ENCODE data around the gene SFXN2.

SFXN2 gene

GRCh38 chr10:102670871-102671434 is 43.5 kb upstream of the SFXN2 start:
- ChIA-PET POLR2A (ENCODE audit: low non-redundant PET) (no interaction called here), CTCF (interaction anchor here (0.7 kb wide), 1 partner anchor 27 kb away, joined by 4 read pairs; the partner anchor contains the start of gene TRIM8)
- H3K27ac ChIP-seq: peak overlapping the region; percentile 54
- TF ChIP-seq CTCF (conservative IDR thresholded peaks at IDR 0.05; ENCODE audit: low read depth): no peak
- DNase-seq (ENCODE audit: low spot score): no peak

DNA sequence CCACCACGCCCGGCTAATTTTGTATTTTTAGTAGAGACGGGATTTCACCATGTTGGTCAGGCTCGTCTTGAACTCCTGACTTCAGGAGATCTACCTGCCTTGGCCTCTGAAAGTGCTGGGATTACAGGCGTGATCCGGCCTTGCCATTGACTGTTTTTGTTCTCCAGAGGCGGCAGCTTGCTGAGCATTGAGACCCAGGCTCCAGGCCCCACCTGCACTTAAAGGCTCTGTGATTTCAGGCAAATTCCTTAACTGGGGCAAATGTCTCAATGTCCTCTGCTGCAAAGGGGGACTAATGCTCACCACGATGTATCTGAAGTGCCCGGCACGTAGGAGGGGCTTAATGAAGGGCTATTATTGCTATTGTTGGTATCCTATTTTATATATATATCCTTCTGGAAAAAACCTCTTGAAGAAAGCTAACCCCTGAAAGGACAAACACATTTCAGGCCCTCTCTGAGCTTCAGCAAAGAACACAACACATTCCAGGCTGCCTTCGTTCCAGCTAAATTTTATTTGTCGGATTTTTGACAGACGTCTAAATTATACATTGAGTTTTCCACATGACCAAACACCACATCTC is 41.1 kb upstream of the SFXN2 start:
- ChIA-PET CTCF (interaction anchor here (0.5 to 0.7 kb wide), 2 partner anchors 24 to 104 kb away, joined by 4 to 5 read pairs; no protein-coding TSS in a partner anchor), POLR2A (ENCODE audit: low non-redundant PET) (interaction anchor here (0.6 kb wide), 1 partner anchor 43 kb away, joined by 12 read pairs; no protein-coding TSS in a partner anchor)
- peak overlapping the region; percentile 90 for H3K27ac ChIP-seq
- TF ChIP-seq CTCF (conservative IDR thresholded peaks at IDR 0.05; ENCODE audit: low read depth): no peak
- DNase-seq (ENCODE audit: low spot score): no peak

GRCh38 chr10:102673819-102674511 is 40.5 kb upstream of the SFXN2 start:
- peak overlapping the region; percentile 90 for H3K27ac ChIP-seq
- no peak for TF ChIP-seq CTCF (conservative IDR thresholded peaks at IDR 0.05; ENCODE audit: low read depth)
- POLR2A ChIA-PET (ENCODE audit: low non-redundant PET): interaction anchor here (1.7 kb wide), 1 partner anchor 28 kb away, joined by 4 read pairs; no protein-coding TSS in a partner anchor
- CTCF ChIA-PET: interaction anchor here (0.5 to 1.8 kb wide), 3 partner anchors 25 to 444 kb away, joined by 3 to 5 read pairs (median 4); no protein-coding TSS in a partner anchor
- peak; percentile 89 for DNase-seq (ENCODE audit: low spot score)

DNA sequence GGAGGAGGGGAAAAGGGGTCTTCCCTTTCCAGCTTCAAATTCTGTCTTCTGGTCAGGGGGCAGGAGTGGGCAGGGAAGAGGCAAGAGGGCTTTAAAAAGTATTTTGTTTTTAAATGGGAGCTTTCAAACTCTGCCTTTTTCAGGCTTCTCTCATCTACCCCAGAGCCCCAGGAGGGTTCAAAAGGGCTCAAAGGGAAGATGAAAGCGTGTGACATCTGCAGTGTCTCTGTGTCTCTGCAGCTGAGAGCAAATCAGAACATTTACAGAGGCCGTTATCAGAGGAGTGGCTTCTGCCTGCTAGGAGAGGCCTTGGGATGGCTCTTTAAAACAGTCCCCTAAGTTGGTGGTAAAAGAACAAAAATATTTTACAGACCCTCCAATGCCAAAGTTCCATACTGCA is 39.9 kb upstream of the SFXN2 start:
- TF ChIP-seq CTCF (conservative IDR thresholded peaks at IDR 0.05; ENCODE audit: low read depth): no peak
- ChIA-PET CTCF (interaction anchor here (1.1 to 1.8 kb wide), 2 partner anchors 29 to 445 kb away, joined by 3 to 5 read pairs; no protein-coding TSS in a partner anchor), POLR2A (ENCODE audit: low non-redundant PET) (interaction anchor here (1.7 kb wide), 1 partner anchor 28 kb away, joined by 4 read pairs; no protein-coding TSS in a partner anchor)
- H3K27ac ChIP-seq: peak overlapping the region; percentile 90
- no peak for DNase-seq (ENCODE audit: low spot score)

DNA sequence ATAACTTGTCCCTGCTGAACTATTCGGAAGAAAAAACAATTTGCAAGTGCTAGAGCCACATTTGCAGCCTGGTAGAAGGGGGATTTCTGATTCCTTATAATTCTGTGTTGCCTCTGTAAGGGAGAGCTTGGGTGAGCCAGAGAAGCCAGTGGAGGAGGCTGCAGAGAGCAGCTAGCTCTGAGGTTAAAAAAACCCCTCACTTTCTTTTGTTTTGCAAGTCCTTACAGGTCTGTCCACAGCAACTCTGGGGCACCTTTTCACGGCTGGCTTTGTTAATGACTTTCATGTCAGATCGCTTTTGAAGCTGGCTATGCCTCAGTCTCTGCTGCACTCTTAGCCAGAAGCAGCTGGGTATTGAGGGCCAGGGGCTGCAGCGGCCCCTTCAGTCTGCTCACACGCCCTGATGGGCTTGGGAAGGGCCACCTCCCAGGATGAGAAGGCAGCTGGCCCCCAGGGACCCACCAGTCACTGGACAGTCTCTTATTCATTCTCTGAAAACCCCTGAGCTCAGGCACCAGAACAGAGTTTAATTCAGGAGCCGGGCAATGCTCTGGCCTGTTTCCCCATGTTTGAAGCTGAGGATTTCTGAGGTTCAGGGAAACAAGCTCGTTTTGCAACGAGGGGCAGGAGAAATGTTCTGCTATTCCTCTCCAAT is 39.3 kb upstream of the SFXN2 start:
- TF ChIP-seq CTCF (conservative IDR thresholded peaks at IDR 0.05; ENCODE audit: low read depth): no peak
- POLR2A ChIA-PET (ENCODE audit: low non-redundant PET): interaction anchor here (0.6 to 1.7 kb wide), 2 partner anchors 29 to 1548 kb away, joined by 3 to 4 read pairs; no protein-coding TSS in a partner anchor
- peak overlapping the region; percentile 90 for H3K27ac ChIP-seq
- CTCF ChIA-PET: interaction anchor here (0.5 to 1.8 kb wide), 4 partner anchors 30 to 446 kb away, joined by 3 to 5 read pairs (median 3); no protein-coding TSS in a partner anchor
- DNase-seq (ENCODE audit: low spot score): no peak

Measured in RWPE1 (cell line).